Right ventricle myocardium inferior (tissue), 1 donor: Measurements from ENCODE around the gene LHCGR. TPM values are rescaled to one million over a fixed set of nuclear protein-coding genes. Genes with fewer than 3 reads are reported as not detected.
"Not testable (repeated sequence)": the region's sequence is repeated elsewhere in the genome, so short reads cannot be mapped to it uniquely, and the experiment has no call there.

Experiments
- ATAC-seq: fragments of 200-7000 bp; cut with Tn5 transposase; one replicate; pipeline ENCODE4 v1.9.1; 2020; ENCODE audit warnings: mild to moderate bottlenecking, moderate library complexity
- DNase-seq: peaks from one replicate; pipeline ENCODE4 v3.0.0; 2021; ENCODE audit errors: missing footprints
- intact Hi-C: fragments of 100-400 bp; cut with DNase I; formaldehyde crosslinking; loops from one replicate; pipeline ENCODE4 v1.11.0; 2022
- total RNA-seq: library from RNA; stranded (reverse); fragmentation: NEBNext Ultra II Directional; extraction: Animal tissue kit (Norgen Biotek cat#: 25700); gene quantifications from one replicate; pipeline ENCODE4 v1.2.1, GENCODE V29; 2021
- donor health status: DM: no; HTN: yes; CAD: no; lungs with severe emphysema.

Gene LHCGR
- total RNA-seq, 1 donor from 2014 or later, result 0.11 TPM

- intact Hi-C loops, result no loop called here
- no peak for ATAC-seq
- DNase-seq, result no peak
Observed at GRCh38 chr2:48750128-48750739, 5.3 kb downstream of the LHCGR start.

GRCh38 chr2:48749291-48750127 is 6.0 kb downstream of the LHCGR start:
- ATAC-seq (no peak), DNase-seq (no peak)
- intact Hi-C loops, result no loop called here

- DNase-seq (no peak), ATAC-seq (no peak)
- intact Hi-C loops, result no loop called here
Observed at GRCh38 chr2:48747319-48747718, 8.2 kb downstream of the LHCGR start.

- DNase-seq, intact Hi-C loops, ATAC-seq: not testable (repeated sequence)
Observed at GRCh38 chr2:48739236-48739635, 16.3 kb downstream of the LHCGR start.

GRCh38 chr2:48738806-48739205 is 16.7 kb downstream of the LHCGR start:
- ATAC-seq, result no peak
- intact Hi-C loops, result no loop called here
- no peak for DNase-seq

GRCh38 chr2:48736251-48736650 is 19.3 kb downstream of the LHCGR start:
- intact Hi-C loops, result no loop called here
- ATAC-seq, result no peak
- DNase-seq, result no peak

GRCh38 chr2:48734576-48735303 is 20.8 kb downstream of the LHCGR start:
- intact Hi-C loops, result no loop called here
- ATAC-seq (no peak), DNase-seq (no peak)

GRCh38 chr2:48733067-48733503 is 22.4 kb downstream of the LHCGR start:
- intact Hi-C loops, result no loop called here
- DNase-seq (no peak), ATAC-seq (no peak)

- intact Hi-C loops, result no loop called here
- DNase-seq (no peak), ATAC-seq (no peak)
Observed at GRCh38 chr2:48728840-48729239, 26.7 kb downstream of the LHCGR start.

GRCh38 chr2:48728295-48728694 is 27.2 kb downstream of the LHCGR start:
- peak; percentile 69 for ATAC-seq
- no peak for DNase-seq
- intact Hi-C loops, result no loop called here

GRCh38 chr2:48727560-48727959 is 28.0 kb downstream of the LHCGR start:
- ATAC-seq, result no peak
- intact Hi-C loops, result no loop called here
- DNase-seq, result no peak

GRCh38 chr2:48725696-48726494 is 29.6 kb downstream of the LHCGR start:
- DNase-seq, result no peak
- no peak for ATAC-seq
- intact Hi-C loops, result no loop called here

- intact Hi-C loops, result no loop called here
- DNase-seq, result no peak
- ATAC-seq, result peak; percentile 46
Observed at GRCh38 chr2:48724278-48724677, 31.2 kb downstream of the LHCGR start.

GRCh38 chr2:48723129-48723528 is 32.4 kb downstream of the LHCGR start:
- ATAC-seq (no peak), DNase-seq (no peak)
- intact Hi-C loops, result no loop called here

- DNase-seq (no peak), ATAC-seq (no peak)
- intact Hi-C loops, result no loop called here
Observed at GRCh38 chr2:48722391-48722790, 33.1 kb downstream of the LHCGR start.

- intact Hi-C loops, result no loop called here
- ATAC-seq (no peak), DNase-seq (no peak)
Observed at GRCh38 chr2:48721158-48721557, 34.4 kb downstream of the LHCGR start.

GRCh38 chr2:48719480-48720177 is 35.9 kb downstream of the LHCGR start:
- DNase-seq, result no peak
- intact Hi-C loops, result no loop called here
- no peak for ATAC-seq

- intact Hi-C loops, result no loop called here
Observed at GRCh38 chr2:48717846-48718245, 37.7 kb downstream of the LHCGR start.

More at GRCh38 chr2:48717846-48718245, 37.7 kb downstream of the LHCGR start:
- DNase-seq, result no peak
- ATAC-seq, result no peak
